ENCODE measurements around the gene CARS1.

CARS1 gene

DNA sequence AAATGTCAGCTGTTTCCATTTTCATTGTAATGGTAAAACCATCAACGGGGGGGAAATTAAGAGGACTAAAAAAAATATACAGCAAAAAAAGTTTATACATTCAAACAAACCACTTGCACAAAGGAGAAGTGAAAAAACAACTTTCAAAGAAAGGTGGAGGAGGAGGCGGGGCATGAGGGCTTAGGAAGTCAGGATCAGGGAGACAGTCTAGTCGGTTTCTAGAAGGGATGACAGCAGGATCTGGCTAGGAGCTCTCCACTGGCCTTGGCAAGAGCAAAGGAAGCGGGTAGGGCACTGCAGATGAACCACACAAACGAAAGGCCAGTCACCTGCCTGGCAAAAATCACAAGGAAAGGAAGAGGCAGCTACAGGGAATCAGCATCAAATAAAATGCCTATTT lies 96.1 kb downstream of the CARS1 start:
- 66 to 74% methylated on average over 4 to 5 of the region's 5 CpGs for WGBS, 2 experiments
- Histone ChIP-seq H3K4me1 (ENCODE audit: control insufficient read depth, insufficient read depth, low read length) (no peaks in the 10 kb centered on the region), H3K36me3 (ENCODE audit: control insufficient read depth, insufficient read depth, low read length) (peaks cover 48% of the 10 kb centered on the region), H3K27me3 (ENCODE audit: control insufficient read depth, insufficient read depth, low read length, poor library complexity, severe bottlenecking) (no peaks in the 10 kb centered on the region), H3K4me3 (ENCODE audit: insufficient read depth, low read depth, low read length) (no peak overlapping the region), H3K9me3 (ENCODE audit: control insufficient read depth, low read length) (no peaks in the 10 kb centered on the region), H3K27ac (ENCODE audit: insufficient read depth, low read depth, low read length, poor library complexity, severe bottlenecking) (no peak overlapping the region)

DNA sequence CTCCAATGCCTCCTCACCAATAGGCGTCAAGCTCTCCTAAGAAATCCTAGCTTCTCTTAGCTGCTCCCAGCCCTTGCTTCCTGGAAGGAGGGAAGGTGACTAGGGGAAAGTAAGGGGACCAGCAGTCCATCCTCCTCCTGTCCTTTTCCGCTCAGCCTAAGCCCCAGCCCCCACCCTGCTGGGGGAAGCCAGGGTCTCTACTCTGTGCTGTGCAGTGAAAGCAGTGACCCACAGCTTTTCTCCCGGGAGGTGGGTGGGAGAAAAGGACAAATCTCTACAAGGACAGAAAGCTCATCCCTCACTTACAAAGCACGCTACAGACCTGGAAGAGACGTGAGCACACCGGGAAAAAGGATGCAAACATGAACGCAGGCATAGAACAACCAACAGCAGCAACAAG lies 97.1 kb downstream of the CARS1 start:
- no peak overlapping the region for H3K4me3 ChIP-seq (ENCODE audit: insufficient read depth, low read depth, low read length)
- H3K27ac ChIP-seq (ENCODE audit: insufficient read depth, low read depth, low read length, poor library complexity, severe bottlenecking) = no peak overlapping the region
- 89 to 95% methylated on average over 7 of the region's 7 CpGs for WGBS, 2 experiments
- H3K4me1 ChIP-seq (ENCODE audit: control insufficient read depth, insufficient read depth, low read length) = no peaks in the 10 kb centered on the region
- H3K36me3 ChIP-seq (ENCODE audit: control insufficient read depth, insufficient read depth, low read length) = peaks cover 39% of the 10 kb centered on the region
- H3K27me3 ChIP-seq (ENCODE audit: control insufficient read depth, insufficient read depth, low read length, poor library complexity, severe bottlenecking) = no peaks in the 10 kb centered on the region
- no peaks in the 10 kb centered on the region for H3K9me3 ChIP-seq (ENCODE audit: control insufficient read depth, low read length)

DNA sequence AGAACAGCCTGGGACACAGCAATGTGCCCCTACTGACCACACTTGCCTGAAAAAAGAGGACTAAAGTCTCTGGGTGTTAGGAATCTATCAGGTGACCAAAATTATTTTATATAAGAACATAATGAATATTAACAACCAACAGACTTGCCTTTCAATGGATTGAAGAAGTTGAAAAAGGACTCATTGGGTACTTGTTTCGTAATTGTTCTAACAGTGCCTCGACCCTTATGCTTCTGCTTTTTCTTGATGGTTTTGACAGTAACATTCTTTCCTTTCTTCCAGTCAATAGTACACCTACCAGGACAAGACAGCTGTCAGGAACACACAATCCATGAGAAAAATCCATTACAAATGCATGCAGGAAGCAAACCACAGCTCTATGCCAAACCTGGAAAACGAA lies 99.0 kb downstream of the CARS1 start:
- 90 to 93% methylated on average over 3 of the region's 3 CpGs for WGBS, 2 experiments
- peaks cover 32% of the 10 kb centered on the region for H3K36me3 ChIP-seq (ENCODE audit: control insufficient read depth, insufficient read depth, low read length)
- H3K27ac ChIP-seq (ENCODE audit: insufficient read depth, low read depth, low read length, poor library complexity, severe bottlenecking) = no peak overlapping the region
- H3K4me1 ChIP-seq (ENCODE audit: control insufficient read depth, insufficient read depth, low read length) = no peaks in the 10 kb centered on the region
- no peaks in the 10 kb centered on the region for H3K27me3 ChIP-seq (ENCODE audit: control insufficient read depth, insufficient read depth, low read length, poor library complexity, severe bottlenecking)
- H3K9me3 ChIP-seq (ENCODE audit: control insufficient read depth, low read length) = no peaks in the 10 kb centered on the region
- H3K4me3 ChIP-seq (ENCODE audit: insufficient read depth, low read depth, low read length) = no peak overlapping the region

DNA sequence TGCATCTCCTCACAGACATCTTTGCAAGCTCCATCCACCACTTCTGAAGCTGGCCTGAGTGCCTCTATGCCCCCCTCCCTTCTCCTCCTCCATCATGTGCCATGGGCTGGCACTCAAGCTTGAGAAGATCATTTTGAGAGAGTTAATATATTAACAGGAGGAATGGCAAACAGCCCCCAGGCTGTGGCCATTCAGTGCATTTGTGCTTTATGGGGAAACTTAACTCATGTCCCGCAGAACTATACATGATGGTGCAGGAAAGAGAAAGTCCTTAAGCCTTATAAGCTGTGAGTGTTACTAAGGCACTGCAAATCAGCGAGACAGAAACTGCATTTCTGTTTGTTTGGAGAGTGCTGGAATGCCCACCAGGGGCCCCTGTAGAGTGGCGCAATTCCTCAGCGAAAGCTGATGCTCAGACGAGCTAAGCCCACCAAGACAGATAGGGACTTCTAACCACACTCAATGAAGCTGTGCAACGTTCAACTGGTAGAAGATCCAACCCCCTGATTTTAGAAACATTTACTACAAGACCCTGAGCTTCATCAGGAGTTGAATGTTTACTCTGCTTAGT lies 101.2 kb downstream of the CARS1 start:
- WGBS, 2 experiments = 84 to 85% methylated on average over 6 of the region's 6 CpGs
- Histone ChIP-seq H3K27me3 (ENCODE audit: control insufficient read depth, insufficient read depth, low read length, poor library complexity, severe bottlenecking) (no peaks in the 10 kb centered on the region), H3K4me3 (ENCODE audit: insufficient read depth, low read depth, low read length) (no peak overlapping the region), H3K27ac (ENCODE audit: insufficient read depth, low read depth, low read length, poor library complexity, severe bottlenecking) (no peak overlapping the region), H3K9me3 (ENCODE audit: control insufficient read depth, low read length) (no peaks in the 10 kb centered on the region), H3K4me1 (ENCODE audit: control insufficient read depth, insufficient read depth, low read length) (no peaks in the 10 kb centered on the region), H3K36me3 (ENCODE audit: control insufficient read depth, insufficient read depth, low read length) (peaks cover 47% of the 10 kb centered on the region)

DNA sequence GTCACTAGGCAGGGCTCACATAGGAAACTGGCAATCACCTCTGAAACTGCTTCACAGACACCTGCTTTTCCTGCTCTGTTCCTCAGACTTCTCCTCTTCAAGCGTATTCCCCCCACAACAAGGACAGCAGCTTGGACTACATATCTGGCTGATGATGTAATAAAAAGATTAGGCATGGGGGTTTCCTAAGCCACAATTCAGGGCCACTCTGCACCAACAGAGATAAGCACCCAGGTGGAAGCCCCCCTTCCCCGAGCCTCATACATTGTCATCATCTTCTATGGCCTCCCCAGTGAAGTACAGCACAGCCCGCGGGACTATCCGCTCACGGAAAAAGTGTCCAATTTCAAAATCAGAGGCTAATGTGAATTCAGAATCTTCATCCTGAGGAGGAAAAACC lies 103.0 kb downstream of the CARS1 start:
- no peaks in the 10 kb centered on the region for H3K9me3 ChIP-seq (ENCODE audit: control insufficient read depth, low read length)
- no peak overlapping the region for H3K4me3 ChIP-seq (ENCODE audit: insufficient read depth, low read depth, low read length)
- H3K27ac ChIP-seq (ENCODE audit: insufficient read depth, low read depth, low read length, poor library complexity, severe bottlenecking) = no peak overlapping the region
- H3K36me3 ChIP-seq (ENCODE audit: control insufficient read depth, insufficient read depth, low read length) = peaks cover 49% of the 10 kb centered on the region
- no peaks in the 10 kb centered on the region for H3K4me1 ChIP-seq (ENCODE audit: control insufficient read depth, insufficient read depth, low read length)
- WGBS, 2 experiments = 94% methylated on average over 6 of the region's 6 CpGs
- H3K27me3 ChIP-seq (ENCODE audit: control insufficient read depth, insufficient read depth, low read length, poor library complexity, severe bottlenecking) = no peaks in the 10 kb centered on the region

DNA sequence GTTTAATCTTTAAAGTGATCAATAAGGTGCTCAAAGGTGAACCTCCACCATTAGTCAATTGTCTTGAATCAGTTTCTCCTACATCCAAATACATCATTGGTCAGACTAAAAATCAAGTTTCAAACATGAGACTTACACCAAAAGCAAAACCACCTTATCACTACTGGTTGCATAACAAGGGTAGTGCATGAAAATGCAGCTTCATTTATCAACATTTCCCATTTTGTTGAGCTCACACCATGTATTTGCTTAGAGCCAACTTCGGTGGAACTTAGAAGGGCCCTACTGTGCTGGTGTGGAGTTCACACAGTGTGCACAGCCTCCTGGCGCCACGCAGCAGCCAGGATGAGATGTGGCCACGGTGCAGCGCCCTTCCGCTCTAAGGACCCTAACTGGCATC lies 104.9 kb downstream of the CARS1 start:
- Histone ChIP-seq H3K36me3 (ENCODE audit: control insufficient read depth, insufficient read depth, low read length) (peaks cover 33% of the 10 kb centered on the region), H3K9me3 (ENCODE audit: control insufficient read depth, low read length) (no peaks in the 10 kb centered on the region)
- WGBS, 2 experiments = 63 to 64% methylated on average over 6 of the region's 6 CpGs

DNA sequence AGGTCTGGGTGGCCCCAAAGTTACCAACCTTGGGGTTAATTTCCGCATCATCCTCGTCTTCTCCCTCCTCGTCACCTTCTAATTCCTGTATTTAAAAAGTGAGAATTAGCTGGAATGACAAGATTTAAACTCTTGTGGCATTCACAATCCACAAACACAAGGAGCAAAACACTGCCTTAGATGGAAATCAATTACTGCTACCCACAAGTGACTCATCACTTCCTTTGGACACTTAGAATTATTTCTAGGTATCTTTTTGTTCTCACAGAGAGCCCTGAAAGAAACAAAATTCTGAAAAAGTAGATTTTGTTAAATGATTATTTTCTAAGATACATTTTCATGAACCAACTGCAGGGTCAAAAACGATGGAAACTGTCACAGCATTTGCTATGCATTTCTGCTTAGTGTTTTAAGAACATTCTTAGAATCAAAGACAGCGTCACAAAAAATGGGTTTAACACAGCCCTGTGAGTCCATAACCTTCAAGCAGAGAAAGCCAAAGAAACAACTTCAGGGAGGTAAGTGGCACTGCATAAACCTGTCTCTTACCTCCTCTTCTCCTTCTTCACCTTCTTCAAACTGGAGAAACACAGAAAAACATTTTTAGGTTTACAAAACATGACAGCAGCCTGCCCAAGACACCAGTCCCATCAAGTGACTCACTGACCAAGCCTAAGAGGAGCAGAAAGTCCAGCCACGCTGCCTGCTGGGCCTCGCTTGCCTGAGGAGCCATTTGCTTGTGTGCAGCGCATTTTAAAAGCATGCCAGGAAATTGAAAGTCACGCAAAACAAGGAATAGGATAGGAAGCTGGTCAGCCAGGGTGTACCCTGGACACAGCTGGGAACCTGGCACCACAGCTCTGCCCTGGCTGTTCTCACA lies 105.8 kb downstream of the CARS1 start:
- Histone ChIP-seq H3K27ac (ENCODE audit: insufficient read depth, low read depth, low read length, poor library complexity, severe bottlenecking) (no peak overlapping the region), H3K36me3 (ENCODE audit: control insufficient read depth, insufficient read depth, low read length) (peaks cover 33% of the 10 kb centered on the region), H3K4me1 (ENCODE audit: control insufficient read depth, insufficient read depth, low read length) (no peaks in the 10 kb centered on the region), H3K9me3 (ENCODE audit: control insufficient read depth, low read length) (no peaks in the 10 kb centered on the region), H3K4me3 (ENCODE audit: insufficient read depth, low read depth, low read length) (no peak overlapping the region), H3K27me3 (ENCODE audit: control insufficient read depth, insufficient read depth, low read length, poor library complexity, severe bottlenecking) (no peaks in the 10 kb centered on the region)
- WGBS, 2 experiments = 85% methylated on average over 9 of the region's 9 CpGs

More for the DNA sequence above, 104.9 kb downstream of the CARS1 start:
- no peaks in the 10 kb centered on the region for H3K4me1 ChIP-seq (ENCODE audit: control insufficient read depth, insufficient read depth, low read length)
- H3K4me3 ChIP-seq (ENCODE audit: insufficient read depth, low read depth, low read length) = no peak overlapping the region
- no peak overlapping the region for H3K27ac ChIP-seq (ENCODE audit: insufficient read depth, low read depth, low read length, poor library complexity, severe bottlenecking)
- H3K27me3 ChIP-seq (ENCODE audit: control insufficient read depth, insufficient read depth, low read length, poor library complexity, severe bottlenecking) = no peaks in the 10 kb centered on the region

All from ectodermal cell (in vitro differentiated cells).